IPS DF 4.7 (cell line): ENCODE results near the gene MAP7.

ENCODE experiments used
- DNase-seq: peaks from one replicate; pipeline ENCODE4 v3.0.0-alpha.2; 2013; ENCODE audit warnings: low spot score; ENCODE audit errors: extremely low read depth

MAP7 gene

DNA sequence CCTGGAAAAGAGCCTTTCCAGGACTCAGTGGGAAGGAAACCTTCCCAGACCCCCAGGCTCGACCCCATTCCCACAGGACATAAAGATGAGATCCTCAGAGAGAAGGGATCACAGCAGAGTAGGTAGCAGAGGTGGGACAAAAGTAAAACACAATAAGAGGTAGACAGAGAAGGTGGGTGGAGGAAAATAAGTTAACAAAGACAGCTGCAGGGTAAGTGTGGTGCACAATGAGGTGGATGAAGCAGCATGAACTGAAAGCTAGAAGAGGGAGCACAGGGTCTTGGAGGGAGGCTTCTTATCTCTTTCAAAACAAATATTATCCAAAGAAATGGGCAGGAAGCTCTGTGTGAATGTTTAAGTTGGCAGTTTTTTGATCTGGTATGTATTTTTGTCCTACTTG is 14.0 kb upstream of the MAP7 start:
- DNase-seq: no peak

DNA sequence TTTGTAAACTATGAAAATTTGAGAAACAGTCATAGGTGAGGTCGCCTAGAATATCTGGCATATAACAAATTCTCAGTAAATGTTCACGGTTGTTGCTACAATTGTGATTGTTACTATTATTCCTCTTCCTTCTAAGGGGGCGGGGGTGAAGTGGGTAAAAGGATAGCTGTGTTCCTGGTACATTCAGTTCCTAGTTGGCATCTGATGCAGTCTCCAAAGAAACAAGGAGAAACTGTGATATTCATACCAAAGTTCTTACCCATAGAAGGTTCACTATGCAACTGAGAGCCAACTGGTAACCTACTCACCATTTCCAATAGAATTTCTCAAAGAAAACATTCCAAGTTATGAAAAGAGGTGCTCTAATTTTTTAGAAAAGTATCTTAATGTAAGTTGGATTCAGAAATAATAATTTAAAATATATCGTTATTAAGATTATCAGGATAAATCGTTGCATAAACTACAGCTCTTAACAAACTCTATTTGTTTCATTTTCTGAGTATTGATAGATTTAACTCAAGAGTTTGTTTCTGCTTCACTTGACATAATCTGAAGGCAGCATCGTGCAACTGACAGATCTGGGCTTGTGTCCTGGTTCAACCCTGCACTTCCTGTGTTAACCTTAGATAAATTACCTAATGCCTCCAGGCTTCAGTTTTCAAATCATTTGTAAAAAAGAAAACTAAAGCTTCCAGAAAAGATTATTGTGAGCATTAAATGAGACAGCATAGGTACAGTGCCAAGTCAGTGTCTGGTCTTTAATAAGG is 13.3 kb upstream of the MAP7 start:
- no peak for DNase-seq

DNA sequence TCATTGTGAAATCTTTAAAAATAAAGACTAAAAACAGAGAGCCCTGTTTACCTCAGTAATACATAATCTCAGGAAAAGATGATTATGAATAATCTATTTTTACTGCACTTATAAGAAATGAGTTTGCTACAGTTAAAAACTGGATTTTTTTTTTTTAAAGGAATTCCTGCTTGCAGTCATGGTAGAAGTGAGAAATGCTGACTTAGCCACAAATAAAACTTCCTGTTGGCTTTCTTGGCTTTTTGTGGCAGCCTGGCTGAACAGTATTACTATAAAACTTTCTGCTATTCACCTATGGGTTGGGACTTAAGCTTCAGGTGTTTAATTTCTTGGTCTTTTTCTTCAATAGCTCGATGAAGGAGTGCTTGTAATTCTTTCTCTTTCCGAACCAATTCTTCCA is 12.0 kb upstream of the MAP7 start:
- no peak for DNase-seq

DNA sequence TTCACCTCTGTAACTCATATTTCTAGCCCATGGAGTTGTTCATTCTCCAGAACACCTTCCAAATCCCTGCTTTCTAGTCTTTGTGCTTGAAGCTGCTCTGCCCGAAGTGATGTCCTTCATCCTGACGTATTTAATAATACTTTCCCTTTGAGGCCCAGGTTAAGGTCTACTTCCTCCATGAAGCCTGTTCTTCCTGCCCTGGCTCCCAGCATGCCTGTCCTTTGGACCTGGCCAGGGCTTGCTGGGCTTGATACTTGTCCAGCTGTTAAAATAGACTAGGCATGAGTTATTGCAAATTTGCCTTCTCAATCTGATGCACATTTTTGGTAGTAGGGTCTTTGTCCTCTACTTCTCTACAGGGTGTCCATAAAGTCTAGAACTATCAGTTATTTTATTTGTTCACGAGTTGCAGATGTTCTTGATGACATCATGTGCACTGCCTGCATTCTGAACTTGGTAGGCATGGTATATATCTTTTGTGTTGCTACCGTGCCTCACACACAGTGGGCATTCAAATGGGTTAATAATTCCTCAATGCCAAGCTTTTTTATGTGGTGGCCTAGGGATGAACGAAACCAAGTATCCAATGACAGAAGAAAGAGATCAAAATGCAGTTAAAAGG is 3.1 kb upstream of the MAP7 start:
- DNase-seq: no peak

DNA sequence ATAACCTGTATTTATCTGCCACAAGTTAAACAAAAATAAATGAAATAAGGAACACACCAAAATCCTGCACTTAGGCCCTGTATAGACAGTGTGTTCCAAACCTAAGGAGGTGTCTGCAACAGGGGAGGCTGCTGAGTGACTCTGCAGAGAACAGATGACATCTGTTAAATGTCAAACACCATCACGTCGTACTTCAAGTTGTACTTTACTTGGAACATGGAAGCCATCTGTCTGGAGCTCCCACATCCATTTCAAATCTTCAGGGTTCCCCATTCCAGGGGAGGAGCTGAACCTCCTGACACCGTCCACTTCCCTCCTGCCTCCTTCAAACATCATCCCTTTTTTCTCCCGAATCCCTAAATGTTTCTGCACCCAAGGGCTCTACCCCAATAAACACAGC is 1.8 kb upstream of the MAP7 start:
- DNase-seq: no peak

DNA sequence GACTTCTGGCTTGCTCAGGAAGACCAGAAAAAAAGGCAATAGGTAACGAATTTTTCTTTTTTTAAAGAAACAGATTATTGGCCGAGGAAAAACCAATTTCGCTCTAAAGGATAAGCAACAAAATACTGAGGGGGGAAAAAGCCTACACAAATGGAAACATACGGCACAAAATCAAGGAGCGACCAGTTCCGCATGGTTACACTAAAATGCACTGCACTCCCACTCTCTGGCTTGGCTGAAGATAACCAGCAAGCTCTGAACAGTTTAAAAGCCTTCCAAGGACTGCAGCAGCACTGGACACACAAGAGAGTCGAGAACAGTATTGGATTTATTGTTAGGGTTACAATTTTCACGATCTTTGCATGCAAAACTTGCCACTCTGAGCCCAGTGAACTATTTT is 881 bp upstream of the MAP7 start:
- no peak for DNase-seq

DNA sequence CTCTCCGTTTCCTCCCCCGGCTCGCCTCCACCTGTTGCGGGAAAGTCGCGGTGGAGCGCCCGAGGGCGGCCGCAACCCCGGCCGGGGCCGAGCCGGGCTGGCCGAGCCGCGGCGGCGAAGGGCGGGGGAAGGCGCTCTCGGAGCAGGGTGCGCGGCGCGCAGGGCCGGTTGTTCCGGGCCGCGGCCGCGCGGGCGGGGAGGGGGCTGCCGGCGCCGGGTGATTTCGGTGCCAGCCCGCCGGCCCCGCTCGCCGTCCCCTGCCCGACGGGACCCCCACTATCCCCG is 235 bp downstream of the MAP7 start:
- no peak for DNase-seq

DNA sequence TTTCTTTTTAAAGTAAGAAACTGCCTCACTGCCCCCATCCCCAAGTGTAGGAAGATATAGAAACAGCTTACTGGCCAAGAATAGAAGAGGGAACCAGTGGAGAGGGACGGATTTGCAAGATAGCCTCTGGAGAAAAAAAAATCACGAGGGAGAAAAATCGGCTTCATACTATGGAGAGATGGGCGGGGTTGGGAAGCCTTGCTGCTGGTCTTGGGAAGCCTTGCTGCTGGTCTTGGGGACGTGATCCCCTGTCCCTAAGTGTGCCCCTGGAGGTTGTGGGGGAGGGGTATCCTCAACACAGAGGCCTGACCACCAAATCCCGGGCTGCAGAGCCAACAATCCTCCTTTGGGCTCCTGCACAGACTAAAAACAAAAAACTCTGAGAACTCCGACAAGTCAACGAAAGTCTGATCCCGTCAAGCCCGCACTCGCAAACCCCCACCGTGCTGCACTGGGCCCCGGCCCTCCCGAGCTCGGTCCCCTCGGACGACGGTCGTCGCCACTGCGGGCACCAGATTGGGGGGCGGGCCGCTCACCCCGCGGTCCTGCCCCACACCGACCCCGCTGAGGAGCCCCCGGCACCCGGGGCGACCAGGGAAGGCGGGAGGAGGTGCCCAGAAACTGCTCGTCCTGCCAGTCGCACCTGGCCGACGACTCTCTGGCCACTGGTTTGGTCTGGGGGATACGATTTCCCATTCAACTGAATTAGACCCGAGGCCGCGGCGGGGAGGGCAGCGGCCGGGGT is 750 bp downstream of the MAP7 start:
- DNase-seq: no peak

DNA sequence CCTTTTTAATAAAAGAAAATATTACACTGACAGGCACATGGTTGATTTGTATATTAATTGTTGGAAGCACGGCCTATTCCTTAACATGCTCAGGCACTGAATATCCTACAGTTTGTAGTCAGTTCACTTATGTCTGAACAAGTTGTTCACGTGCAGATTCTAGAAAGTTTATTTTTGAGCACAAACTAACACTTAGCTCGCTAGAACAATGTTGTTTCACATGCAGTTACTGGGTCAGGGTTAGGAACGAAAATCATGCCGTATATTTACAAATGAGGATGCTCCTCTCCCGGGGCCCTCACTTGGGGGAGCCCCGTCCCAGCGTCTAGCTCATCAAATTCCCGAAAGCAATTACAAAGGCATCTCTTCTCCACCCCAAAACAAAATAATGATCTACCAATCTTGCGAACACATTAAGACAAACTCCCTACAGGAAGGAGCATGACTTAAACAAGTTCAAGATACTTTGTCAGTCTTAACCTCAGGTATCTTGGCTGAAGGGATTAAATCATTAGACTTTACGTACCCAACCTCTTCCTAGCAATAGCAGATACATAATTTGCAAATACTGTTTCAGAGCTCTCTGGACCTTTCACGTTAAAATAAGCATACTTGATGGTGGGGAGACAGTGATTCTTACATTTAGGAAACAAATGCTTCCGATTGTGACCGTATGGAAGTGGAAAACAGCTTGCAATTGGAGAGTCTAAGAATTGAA is 1.5 kb downstream of the MAP7 start:
- no peak for DNase-seq

DNA sequence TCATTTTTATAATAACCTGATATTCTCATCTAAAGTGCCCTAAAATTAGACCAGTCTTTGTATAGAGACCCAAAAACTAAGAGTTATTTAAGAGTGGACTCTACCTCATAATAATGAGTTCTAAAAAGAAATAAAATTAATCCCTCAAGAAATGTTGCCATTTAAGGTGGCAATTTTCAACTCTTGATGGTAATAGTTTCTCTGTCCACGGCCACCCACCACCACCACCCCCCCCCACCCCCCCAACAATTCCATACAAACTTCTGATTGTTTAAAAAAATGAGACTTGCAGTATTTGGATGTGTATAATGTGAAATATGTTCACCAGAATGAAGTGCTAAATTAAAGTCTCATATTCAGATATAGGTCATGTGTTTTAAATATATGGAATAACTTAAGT is 2.4 kb downstream of the MAP7 start:
- DNase-seq: no peak

DNA sequence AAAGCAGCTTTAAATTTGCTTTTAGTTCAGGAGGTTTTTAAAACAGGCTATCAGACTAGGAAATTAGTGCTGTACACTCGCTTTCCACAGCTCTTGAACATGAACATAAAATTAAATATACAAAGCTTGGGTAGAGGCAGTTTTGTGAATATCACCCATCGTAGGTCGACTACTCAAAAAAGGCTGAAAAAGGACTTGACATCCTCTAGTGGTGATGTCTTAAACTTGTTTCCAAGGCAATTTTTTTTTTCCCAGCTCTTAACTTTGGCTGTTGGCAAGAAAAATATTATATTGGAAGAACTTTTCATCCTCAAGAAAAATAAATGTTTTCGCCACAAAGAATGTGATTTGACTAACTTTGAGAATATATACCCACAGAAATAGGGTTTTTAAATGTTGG is 2.9 kb downstream of the MAP7 start:
- no peak for DNase-seq

DNA sequence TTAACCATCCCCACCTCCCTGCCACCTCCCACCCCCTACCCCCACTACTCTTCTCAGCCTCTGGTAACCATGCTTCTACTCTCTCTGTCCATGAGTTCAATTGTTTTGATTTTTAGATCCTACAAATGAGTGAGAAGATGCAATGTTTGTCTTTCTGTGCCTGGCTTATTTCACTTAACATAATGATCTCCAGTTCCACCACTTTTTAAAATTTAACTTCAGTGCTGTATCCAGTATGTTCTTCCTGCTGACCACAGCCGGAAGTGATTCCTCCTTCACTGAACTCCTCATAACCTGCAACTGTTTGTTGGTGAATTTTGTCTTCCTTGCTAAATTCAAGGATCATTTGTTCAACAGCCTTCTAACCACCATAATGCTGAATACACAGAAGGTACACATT is 3.9 kb downstream of the MAP7 start:
- DNase-seq: no peak

DNA sequence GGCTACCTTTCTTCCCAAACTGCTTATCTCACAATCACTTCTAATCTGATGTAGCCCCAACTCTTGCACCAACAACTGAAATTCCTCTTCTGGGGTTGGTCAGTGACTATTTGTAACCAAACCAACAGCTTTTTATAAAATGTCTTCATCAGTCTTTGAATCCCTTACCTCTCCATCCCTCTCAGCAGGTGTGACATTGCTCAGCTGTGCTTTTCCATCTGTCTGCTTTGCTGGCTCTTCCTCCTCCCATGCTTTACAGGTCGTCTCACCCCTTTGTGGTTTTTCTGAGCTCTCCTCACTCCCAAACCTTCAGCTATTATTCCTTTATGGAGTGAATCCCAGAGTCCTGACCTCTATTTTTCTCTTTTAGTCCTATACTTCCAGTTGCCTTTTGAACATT is 5.9 kb downstream of the MAP7 start:
- DNase-seq: no peak

DNA sequence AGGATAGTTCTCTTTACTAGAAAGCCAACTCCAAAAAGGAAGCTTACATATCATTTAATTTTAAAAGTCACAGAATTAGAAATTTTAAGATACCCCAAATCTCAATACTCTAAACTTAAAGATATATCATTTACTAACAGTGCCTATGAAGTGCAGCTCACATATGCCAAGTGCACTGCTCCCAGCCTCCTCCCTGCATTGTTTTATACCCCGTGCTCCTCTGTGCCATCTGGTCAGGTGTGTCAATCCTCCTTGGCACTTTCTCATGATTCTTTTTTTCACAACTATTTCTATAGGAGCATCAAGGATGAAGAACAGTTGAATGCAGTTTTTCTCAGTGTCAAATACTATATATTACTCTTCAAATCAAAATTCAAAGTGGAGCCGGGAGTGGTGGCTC is 8.8 kb downstream of the MAP7 start:
- DNase-seq: no peak

DNA sequence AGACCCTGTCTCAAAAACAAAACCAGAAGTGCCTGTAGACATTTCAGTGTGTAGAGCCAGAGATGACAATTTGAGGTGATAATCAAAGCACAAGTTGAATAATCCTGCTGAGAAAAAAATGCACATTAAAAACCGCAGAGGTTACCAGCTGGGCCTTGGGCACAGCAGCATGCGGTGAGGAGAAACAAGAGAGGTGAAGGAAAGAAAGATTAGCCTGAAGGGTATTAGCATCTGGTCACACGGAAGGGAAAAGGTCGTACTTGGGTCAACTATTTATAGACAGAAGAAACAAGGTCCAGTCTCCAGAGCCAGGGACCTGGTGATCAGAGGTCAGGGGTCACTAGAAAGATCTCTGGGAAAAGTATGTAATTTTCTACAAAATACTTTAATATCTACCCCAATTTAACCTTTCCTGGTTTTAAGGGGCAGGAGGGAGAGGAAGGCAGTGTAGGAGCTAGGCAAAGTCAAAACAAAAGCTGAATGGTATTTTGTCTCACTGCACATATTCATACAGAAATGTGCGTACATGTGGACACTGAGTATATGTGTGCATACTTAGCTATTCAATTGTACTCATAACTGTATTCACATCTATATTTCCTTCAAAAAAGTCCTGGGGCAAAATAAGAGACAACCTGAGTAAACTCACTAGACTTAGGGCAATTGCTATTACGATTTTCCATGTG is 10.1 kb downstream of the MAP7 start:
- DNase-seq: no peak

DNA sequence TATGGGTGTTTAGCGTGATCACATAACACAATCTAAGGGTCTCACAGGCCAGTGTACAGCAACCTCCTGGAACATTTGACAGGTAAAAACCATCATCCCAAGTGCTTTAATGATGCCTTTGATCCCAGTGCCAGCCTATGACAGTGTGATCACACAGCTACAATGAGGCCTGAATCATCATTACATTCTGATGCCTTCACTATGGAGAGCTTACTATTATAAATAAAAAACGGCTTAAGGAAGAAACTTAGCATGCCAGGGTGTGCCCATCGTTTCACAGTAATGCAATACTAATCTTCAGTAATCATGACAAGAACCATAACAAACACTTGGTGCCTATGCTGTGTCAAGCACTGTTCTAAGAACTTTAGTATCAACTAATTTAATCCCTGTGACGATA is 11.4 kb downstream of the MAP7 start:
- DNase-seq: no peak

DNA sequence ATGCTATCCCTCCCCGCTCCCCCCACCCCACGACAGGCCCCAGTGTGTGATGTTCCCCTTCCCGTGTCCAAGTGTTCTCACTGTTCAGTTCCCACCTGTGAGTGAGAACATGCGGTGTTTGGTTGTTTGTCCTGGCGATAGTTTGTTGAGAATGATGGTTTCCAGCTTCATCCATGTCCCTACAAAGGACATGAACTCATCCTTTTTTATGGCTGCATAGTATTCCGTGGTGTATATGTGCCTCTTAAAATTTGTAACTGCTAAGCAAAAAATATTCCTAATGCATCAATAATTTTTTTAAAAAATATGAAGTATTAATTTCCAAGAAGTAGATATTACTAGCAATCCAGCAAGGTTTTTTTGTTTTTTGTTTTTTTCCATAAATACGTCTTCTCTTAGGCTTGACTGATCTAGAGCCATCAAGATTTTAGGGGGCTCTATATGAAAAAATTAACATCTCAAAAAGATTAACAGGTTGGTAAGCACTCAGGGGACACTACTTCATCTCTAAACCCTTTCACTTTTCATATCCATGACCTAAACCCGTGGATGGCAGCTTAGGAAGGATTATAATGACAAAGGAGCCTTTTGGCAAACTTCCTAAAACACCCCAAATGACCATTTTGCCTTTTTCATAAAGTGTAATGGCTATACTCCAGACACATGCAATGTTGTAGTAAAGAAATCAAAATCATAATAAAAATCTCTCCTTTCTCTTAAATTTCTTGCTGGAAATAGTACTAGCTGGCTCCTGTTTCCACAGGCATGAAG is 14.2 kb downstream of the MAP7 start:
- no peak for DNase-seq

DNA sequence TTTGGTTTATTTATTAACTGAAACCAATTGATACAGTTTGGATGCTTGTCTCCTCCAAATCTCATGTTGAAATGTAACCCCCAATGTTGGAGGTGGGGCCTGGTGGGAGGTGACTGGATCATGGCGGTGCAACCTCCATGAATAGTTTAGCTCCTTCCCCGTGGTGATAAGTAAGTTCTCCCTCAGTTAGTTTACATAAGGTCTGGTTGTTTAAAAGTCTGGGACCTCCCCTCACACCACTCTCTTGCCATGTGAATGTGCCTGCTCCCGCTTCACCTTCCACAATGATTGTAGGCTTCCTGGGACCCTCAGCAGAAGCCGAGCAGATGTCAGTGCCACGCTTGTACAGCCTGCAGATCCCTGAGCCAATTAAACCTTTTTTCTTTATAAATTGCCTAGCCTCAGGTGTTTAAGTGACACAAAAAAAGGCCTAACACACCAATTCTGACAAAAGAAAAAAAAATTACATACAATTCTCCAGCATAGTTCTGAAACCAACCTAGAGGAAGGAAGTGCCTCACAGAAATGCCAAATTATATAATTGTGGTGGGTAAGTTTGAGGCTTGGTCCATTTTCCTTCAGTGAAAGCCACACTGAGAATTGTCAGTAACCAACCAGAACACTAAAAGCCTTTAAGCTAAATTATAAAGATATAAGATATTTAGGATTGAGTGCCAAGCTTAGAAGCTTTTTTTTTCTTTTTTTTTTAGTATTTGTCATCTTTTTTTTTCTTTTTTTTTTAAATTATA is 15.0 kb downstream of the MAP7 start:
- no peak for DNase-seq

DNA sequence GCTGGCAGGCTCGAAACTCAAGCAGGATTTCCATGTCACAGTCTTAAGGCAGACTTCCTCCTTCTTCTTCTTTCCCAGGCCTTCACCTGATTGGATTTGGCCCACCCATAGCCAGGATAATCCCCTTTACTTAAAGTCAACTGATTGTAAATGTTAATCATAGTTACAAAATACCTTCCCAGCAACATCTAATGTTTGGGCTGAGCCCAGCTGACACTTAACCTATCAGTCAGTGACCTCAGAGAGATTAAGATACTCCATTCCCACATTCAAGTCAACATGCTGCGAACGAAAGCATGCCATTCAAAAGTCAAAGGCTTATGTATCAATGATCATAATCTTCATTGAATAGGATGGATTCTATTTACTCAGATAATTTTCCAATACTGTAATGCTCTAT is 16.0 kb downstream of the MAP7 start:
- DNase-seq: no peak

DNA sequence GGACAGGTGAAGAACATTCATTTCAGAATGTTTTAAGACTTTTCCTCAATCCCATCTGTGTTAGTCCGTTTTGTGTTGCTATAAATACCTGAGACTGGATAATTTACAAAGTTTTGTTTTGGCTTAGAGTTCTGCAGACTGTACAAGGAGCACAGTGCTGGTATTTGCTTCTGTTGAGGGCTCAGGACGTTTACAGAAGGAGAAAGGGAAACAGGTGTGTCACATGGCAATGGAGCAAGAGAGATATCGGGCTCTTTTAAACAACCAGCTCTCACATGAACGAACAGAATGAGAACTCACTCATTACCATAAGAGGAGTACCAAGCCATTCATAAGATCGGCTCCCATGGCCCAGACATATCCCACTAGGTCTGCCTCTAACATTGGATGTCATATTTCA is 16.7 kb downstream of the MAP7 start:
- no peak for DNase-seq
